Left ventricle myocardium inferior (tissue), 1 donor: Measurements from ENCODE around the gene LYG1. TPM values are rescaled to one million over a fixed set of nuclear protein-coding genes. Genes with fewer than 3 reads are reported as not detected.
"Not testable (repeated sequence)": the region's sequence is repeated elsewhere in the genome, so short reads cannot be mapped to it uniquely, and the experiment has no call there.

Experiments used
- DNase-seq: peaks from one replicate; pipeline ENCODE4 v3.0.0-alpha.2; 2020
- H3K27ac ChIP-seq: fragments of 200-600 bp; replicated peaks from 2 replicates; pipeline ENCODE4 v1.8.0; 2021
- H3K27me3 ChIP-seq: fragments of 200-600 bp; 2 replicates; pipeline ENCODE4 v1.8.0; 2021; ENCODE audit warnings: low read depth
- H3K36me3 ChIP-seq: fragments of 200-600 bp; 2 replicates; pipeline ENCODE4 v1.8.0; 2021
- H3K4me1 ChIP-seq: fragments of 200-600 bp; 2 replicates; pipeline ENCODE4 v1.8.0; 2021
- H3K4me3 ChIP-seq: fragments of 200-600 bp; 2 replicates; pipeline ENCODE4 v1.8.0; 2021; ENCODE audit warnings: mild to moderate bottlenecking, moderate library complexity
- H3K9me3 ChIP-seq: fragments of 200-600 bp; replicated peaks from 2 replicates; pipeline ENCODE4 v1.8.0; 2021
- intact Hi-C: fragments of 100-400 bp; cut with micrococcal nuclease; formaldehyde crosslinking; loops from one replicate; pipeline ENCODE4 v1.11.0; 2022
- total RNA-seq: library from RNA; stranded (reverse); fragmentation: NEBNext Ultra II Directional; extraction: Animal tissue kit (Norgen Biotek cat#: 25700); gene quantifications from one replicate; pipeline ENCODE4 v1.2.1, GENCODE V29; 2021
- TF ChIP-seq, protein P1 (sequence below): fragments of 200-600 bp; IDR thresholded peaks from 2 replicates; pipeline ENCODE4 v1.8.0; 2021; ENCODE audit warnings: antibody characterized with exemption, mild to moderate bottlenecking, borderline replicate concordance
- donor health status: DM: no; HTN: yes; CAD: no; lungs with severe emphysema.

The LYG1 gene
- total RNA-seq, 1 donor from 2014 or later = 0.58 TPM

DNA sequence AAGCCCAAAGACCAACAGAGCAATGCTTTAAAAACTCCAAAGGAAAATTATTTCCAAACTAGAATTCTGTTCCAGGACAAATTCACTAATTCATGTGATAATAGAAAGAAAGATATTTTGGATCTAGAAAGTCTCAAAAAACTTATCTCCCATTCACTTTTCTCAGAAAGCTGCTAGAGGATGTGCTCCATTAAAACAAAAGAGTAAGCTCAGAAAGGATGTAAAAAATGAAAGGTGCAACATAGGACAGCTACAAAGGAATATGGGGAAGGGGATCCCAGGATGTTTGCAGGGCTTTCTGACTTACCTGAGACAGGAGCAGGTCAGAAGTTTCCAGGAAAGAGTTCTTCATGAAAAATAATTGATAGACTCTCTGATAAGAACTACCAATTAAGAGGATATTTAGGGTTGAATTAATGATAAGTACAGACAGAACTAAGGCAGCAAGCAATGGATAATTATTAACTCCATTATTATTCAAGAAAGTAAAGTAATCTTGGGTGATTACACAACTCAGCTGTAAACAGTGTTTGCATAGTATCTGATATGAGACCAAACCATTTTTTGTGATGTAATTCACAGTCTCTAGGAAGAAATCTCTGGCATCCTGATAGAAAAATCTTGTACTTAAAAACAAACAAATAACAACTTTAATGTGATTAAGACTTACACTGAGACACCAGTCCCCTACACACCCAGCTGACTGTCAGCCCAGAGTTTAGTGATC, 20.9 kb downstream of the LYG1 start:
- intact Hi-C loops = no loop called here
- TF ChIP-seq, protein P1, sequence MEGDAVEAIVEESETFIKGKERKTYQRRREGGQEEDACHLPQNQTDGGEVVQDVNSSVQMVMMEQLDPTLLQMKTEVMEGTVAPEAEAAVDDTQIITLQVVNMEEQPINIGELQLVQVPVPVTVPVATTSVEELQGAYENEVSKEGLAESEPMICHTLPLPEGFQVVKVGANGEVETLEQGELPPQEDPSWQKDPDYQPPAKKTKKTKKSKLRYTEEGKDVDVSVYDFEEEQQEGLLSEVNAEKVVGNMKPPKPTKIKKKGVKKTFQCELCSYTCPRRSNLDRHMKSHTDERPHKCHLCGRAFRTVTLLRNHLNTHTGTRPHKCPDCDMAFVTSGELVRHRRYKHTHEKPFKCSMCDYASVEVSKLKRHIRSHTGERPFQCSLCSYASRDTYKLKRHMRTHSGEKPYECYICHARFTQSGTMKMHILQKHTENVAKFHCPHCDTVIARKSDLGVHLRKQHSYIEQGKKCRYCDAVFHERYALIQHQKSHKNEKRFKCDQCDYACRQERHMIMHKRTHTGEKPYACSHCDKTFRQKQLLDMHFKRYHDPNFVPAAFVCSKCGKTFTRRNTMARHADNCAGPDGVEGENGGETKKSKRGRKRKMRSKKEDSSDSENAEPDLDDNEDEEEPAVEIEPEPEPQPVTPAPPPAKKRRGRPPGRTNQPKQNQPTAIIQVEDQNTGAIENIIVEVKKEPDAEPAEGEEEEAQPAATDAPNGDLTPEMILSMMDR = no peak
- DNase-seq = no peak
- no peak overlapping the region for H3K4me3 ChIP-seq
- no peaks in the 10 kb centered on the region for H3K27me3 ChIP-seq
- H3K27ac ChIP-seq = no peak overlapping the region
- H3K4me1 ChIP-seq = no peaks in the 10 kb centered on the region
- peaks cover 13% of the 10 kb centered on the region for H3K9me3 ChIP-seq
- H3K36me3 ChIP-seq = peaks cover 35% of the 10 kb centered on the region

DNA sequence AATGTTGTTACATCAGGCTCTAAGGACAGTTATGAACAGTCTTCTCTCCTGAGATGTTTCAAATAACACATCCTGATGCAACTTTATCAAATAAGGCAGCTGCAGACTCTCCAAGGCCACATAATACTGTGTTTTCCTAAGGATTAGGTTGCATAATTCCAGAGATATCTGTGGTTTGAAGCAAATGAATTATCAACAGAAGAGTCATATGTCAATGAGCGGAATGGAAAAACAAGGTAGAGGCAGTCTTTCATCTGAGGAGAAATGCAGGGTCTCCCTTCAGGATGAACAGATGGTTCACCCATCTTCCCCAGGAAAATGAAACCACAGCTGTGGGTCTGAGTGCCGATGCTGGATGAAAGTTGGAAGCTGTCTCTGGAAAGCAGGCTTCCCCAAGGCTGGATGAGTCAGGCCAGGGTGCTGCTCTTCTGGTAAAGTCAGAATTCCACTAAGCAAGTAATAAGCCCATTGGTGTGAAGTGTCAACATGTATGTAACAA, 22.2 kb downstream of the LYG1 start:
- Histone ChIP-seq H3K4me1 (no peaks in the 10 kb centered on the region), H3K27ac (no peak overlapping the region), H3K9me3 (peaks cover 13% of the 10 kb centered on the region), H3K27me3 (no peaks in the 10 kb centered on the region), H3K36me3 (peaks cover 23% of the 10 kb centered on the region), H3K4me3 (no peak overlapping the region)
- intact Hi-C loops = no loop called here
- no peak for DNase-seq
- TF ChIP-seq, protein P1 = no peak

DNA sequence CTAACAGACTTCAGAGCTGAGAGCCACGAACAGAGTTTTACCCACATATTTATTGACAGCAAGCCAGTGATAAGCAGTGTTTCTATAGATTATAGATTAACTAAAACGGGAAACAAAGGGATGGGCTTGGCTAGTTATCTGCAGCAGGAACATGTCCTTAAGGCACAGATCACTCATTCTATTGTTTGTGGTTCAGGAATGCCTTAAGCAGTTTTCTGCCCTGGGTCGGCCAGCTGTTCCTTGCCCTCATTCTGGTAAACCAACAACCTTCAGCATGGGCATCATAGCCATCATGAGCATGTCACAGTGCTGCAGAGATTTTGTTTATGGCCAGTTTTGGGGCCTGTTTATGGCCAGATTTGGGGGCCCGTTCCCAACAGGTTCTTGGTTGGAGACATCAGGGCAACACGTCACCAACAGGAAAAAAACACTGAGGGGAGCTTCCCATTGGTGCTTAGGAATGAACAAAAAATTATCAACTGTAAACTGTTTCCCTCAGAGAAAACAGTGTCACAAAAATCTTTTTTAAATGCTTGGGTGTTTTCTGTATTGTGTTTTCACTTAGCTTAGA, 22.7 kb downstream of the LYG1 start:
- H3K27ac ChIP-seq, DNase-seq, H3K4me1 ChIP-seq, intact Hi-C loops, H3K27me3 ChIP-seq, H3K4me3 ChIP-seq: not testable (repeated sequence)
- peaks cover 18% of the 10 kb centered on the region for H3K36me3 ChIP-seq
- H3K9me3 ChIP-seq = peaks cover 13% of the 10 kb centered on the region

DNA sequence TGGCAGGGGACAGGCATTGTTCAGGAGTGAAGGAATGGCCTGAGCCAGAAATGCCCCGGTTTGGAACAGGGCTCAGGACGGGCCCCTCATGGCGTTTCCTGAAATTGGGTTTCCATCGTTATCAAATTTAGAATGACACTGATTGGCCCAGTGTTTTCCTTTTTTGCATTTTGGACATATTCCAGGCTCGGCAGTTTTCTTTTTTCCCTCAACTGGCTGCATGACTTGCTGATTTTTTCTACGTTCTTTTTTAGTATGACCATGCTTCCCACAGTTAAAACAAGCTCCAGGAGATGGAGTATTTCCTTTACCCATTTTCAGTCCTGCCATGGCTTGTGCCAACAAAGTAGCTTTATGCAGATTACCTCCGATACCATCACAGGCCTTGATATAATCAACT, 25.1 kb downstream of the LYG1 start:
- no peak for DNase-seq

DNA sequence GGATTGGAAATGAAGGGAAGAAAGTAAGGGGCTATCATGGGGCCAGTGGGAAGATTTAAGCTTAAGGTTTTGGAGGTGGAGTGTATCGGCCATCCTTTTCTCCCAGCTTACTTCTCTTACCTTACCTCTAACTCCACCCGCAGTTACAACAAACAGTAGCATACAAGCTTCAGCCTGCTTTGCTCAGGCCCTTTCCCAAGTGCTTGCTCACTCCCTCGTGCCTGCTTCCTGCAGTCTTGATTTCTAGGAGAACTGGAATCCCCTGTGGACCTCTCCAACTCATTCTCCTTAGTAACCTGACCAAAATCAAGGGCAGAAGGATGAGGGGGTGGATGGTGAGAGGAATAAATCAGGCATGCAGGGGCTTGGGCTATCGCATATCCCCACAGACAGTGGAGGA, 39.8 kb downstream of the LYG1 start:
- TF ChIP-seq, protein P1 = no peak
- Histone ChIP-seq H3K4me3 (no peak overlapping the region), H3K4me1 (no peaks in the 10 kb centered on the region), H3K27me3 (no peaks in the 10 kb centered on the region), H3K36me3 (peaks cover 9% of the 10 kb centered on the region), H3K9me3 (peaks cover 7% of the 10 kb centered on the region), H3K27ac (no peak overlapping the region)
- DNase-seq = no peak
- intact Hi-C loops = no loop called here

More for the DNA sequence above, 25.1 kb downstream of the LYG1 start:
- intact Hi-C loops = no loop called here
- TF ChIP-seq, protein P1 = no peak
- Histone ChIP-seq H3K27ac (no peak overlapping the region), H3K4me1 (no peaks in the 10 kb centered on the region), H3K27me3 (no peaks in the 10 kb centered on the region), H3K9me3 (peaks cover 19% of the 10 kb centered on the region), H3K36me3 (peaks cover 17% of the 10 kb centered on the region), H3K4me3 (no peak overlapping the region)

DNA sequence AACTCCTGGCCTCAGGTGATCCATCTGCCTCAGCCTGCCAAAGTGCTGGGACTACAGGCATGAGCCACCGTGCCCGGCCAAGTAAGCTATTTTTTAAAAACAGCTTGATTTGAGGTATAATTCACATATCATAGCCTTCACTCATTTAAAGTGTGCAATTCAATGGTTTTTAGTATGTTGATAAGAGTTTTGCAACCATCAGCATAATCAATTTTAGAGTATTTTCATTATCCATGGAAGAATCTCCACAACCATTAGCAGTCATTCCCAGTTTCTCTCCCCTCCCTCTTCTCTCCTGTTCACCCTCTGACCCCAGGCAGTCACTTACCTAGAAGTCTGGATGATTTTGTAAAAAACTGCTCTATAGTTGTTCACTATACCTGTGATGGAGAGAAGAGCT, 40.8 kb downstream of the LYG1 start:
- no peak for DNase-seq
- Histone ChIP-seq H3K27ac (no peak overlapping the region), H3K9me3 (peaks cover 7% of the 10 kb centered on the region), H3K36me3 (peaks cover 9% of the 10 kb centered on the region), H3K4me1 (no peaks in the 10 kb centered on the region), H3K4me3 (no peak overlapping the region), H3K27me3 (no peaks in the 10 kb centered on the region)
- intact Hi-C loops = no loop called here
- TF ChIP-seq, protein P1 = no peak
